HG03196 (cell line): ENCODE measurements around the gene LPCAT2.

Source experiments
- ATAC-seq: cut with Tn5 transposase; IDR thresholded peaks from one replicate; pipeline ENCODE4 v1.9.1; 2021; ENCODE audit not compliant: unreplicated experiment

Gene LPCAT2

GRCh38 chr16:55543472-55543871, 34.6 kb downstream of the LPCAT2 start:
- ATAC-seq: no peak

GRCh38 chr16:55552621-55553020, 43.7 kb downstream of the LPCAT2 start:
- no peak for ATAC-seq

GRCh38 chr16:55555436-55555835, 46.6 kb downstream of the LPCAT2 start:
- no peak for ATAC-seq

GRCh38 chr16:55557186-55557585, 48.3 kb downstream of the LPCAT2 start:
- no peak for ATAC-seq

- ATAC-seq: no peak
Measured at GRCh38 chr16:55559233-55559632, 50.4 kb downstream of the LPCAT2 start.

- no peak for ATAC-seq
Measured at GRCh38 chr16:55559933-55560516, 51.2 kb downstream of the LPCAT2 start.

- no peak for ATAC-seq
Measured at GRCh38 chr16:55561319-55561848, 52.5 kb downstream of the LPCAT2 start.

- no peak for ATAC-seq
Measured at GRCh38 chr16:55562936-55563335, 54.1 kb downstream of the LPCAT2 start.

GRCh38 chr16:55563797-55564196, 54.9 kb downstream of the LPCAT2 start:
- no peak for ATAC-seq

- ATAC-seq: no peak
Measured at GRCh38 chr16:55565086-55565485, 56.2 kb downstream of the LPCAT2 start.

- no peak for ATAC-seq
Measured at GRCh38 chr16:55566432-55567175, 57.7 kb downstream of the LPCAT2 start, which contains the start of gene CAPNS2. Gene CAPNS2, plus strand, starts transcription at chr16:55566684. Its CDS starts 73 bp downstream, at chr16:55566757.

GRCh38 chr16:55567382-55567781, 58.5 kb downstream of the LPCAT2 start:
- ATAC-seq: no peak

GRCh38 chr16:55568207-55568606, 59.3 kb downstream of the LPCAT2 start:
- ATAC-seq: no peak

GRCh38 chr16:55569025-55569424, 60.2 kb downstream of the LPCAT2 start:
- ATAC-seq: no peak

GRCh38 chr16:55570159-55570558, 61.3 kb downstream of the LPCAT2 start:
- no peak for ATAC-seq

- no peak for ATAC-seq
Measured at GRCh38 chr16:55571191-55571897, 62.5 kb downstream of the LPCAT2 start.

- ATAC-seq: no peak
Measured at GRCh38 chr16:55572439-55572838, 63.6 kb downstream of the LPCAT2 start.

- no peak for ATAC-seq
Measured at GRCh38 chr16:55574811-55575210, 65.9 kb downstream of the LPCAT2 start.

GRCh38 chr16:55575496-55575895, 66.6 kb downstream of the LPCAT2 start:
- ATAC-seq: no peak

GRCh38 chr16:55576384-55576783, 67.5 kb downstream of the LPCAT2 start:
- no peak for ATAC-seq

- no peak for ATAC-seq
Measured at GRCh38 chr16:55577887-55578286, 69.0 kb downstream of the LPCAT2 start.

- no peak for ATAC-seq
Measured at GRCh38 chr16:55585631-55586030, 76.8 kb downstream of the LPCAT2 start.
